Gastrocnemius medialis (tissue), 4 donors: ENCODE results near the gene VPS41. TPM values are rescaled to one million over a fixed set of nuclear protein-coding genes. Genes with fewer than 3 reads are reported as not detected.

Source experiments
- ATAC-seq, 2 donors: fragments of 150-250 bp; one replicate each; pipeline ENCODE4 v1.9.1; 2016
- DNase-seq, 2 donors: peaks; one replicate each; pipeline ENCODE4 v3.0.0-alpha.2; 2019
- H3K27ac ChIP-seq, 4 donors: fragments of 200-600 bp; sonication (generic); 1 replicate in 1 of 4; 2 replicates in 3 of 4; pipeline ENCODE4 v1.5.1; 2016 to 2018; ENCODE audit warnings: mild to moderate bottlenecking in 2 of 4, moderate library complexity in 1 of 4
- H3K27me3 ChIP-seq, 3 donors: fragments of 200-600 bp; sonication (generic) in 2 of 3; 1 replicate in 1 of 3; 2 replicates in 2 of 3; pipeline versions ENCODE4 v1.5.1 to v1.6.0; 2016 to 2019; ENCODE audit warnings: mild to moderate bottlenecking in 1 of 3, moderate library complexity in 1 of 3
- H3K36me3 ChIP-seq, 2 donors: fragments of 200-600 bp; sonication (generic) in 1 of 2; one replicate each; pipeline ENCODE4 v1.5.1; 2017 to 2018
- H3K4me1 ChIP-seq, 2 donors: fragments of 200-600 bp; sonication (generic) in 1 of 2; one replicate each; pipeline ENCODE4 v1.5.1; 2016 to 2017; ENCODE audit warnings: mild to moderate bottlenecking in 2 of 2
- H3K4me3 ChIP-seq, 4 donors: fragments of 200-600 bp; sonication (generic) in 3 of 4; 1 replicate in 1 of 4; 2 replicates in 3 of 4; pipeline ENCODE4 v1.5.1; 2016 to 2019; ENCODE audit warnings: mild to moderate bottlenecking in 2 of 4
- H3K9me3 ChIP-seq, 3 donors: fragments of 200-600 bp; sonication (generic) in 2 of 3; 1 replicate in 1 of 3; 2 replicates in 2 of 3; pipeline ENCODE4 v1.5.1; 2016 to 2019
- POLR2A ChIP-seq, 2 donors: fragments of 450-650 bp; IDR thresholded peaks; one replicate each; pipeline ENCODE4 v1.6.1; 2017; ENCODE audit warnings: antibody characterized with exemption in 2 of 2, mild to moderate bottlenecking in 2 of 2, moderate library complexity in 2 of 2
- in situ Hi-C, 4 donors: fragments of 200-750 bp; cut with MboI; loops; one replicate each; pipeline versions ENCODE4 v1.15.0 to v1.8.0; 2017; ENCODE audit warnings: low sequenced_read_pairs in 4 of 4
- intact Hi-C: fragments of 100-400 bp; cut with DNase I; formaldehyde crosslinking; loops from one replicate; pipeline ENCODE4 v1.15.1; 2023; ENCODE audit warnings: low total_unique reads
- total RNA-seq, 4 donors: library from RNA; depleted of rRNA; stranded (reverse); fragments of >200 nt; gene quantifications; one replicate each; pipeline versions ENCODE4 v1.1.0 to v1.2.3, GENCODE V29; 2016
- TF ChIP-seq, protein P1 (sequence below), 5 experiments: fragments of 450-650 bp in 3 of 5; fragments of 200-600 bp in 2 of 5; sonication (generic) in 2 of 5; IDR thresholded peaks in 4 of 5; conservative IDR thresholded peaks in 1 of 5; 1 replicate in 4 of 5; 2 replicates in 1 of 5; pipeline ENCODE4 v1.5.1; 2016 to 2019; ENCODE audit warnings: antibody characterized with exemption in 5 of 5, mild to moderate bottlenecking in 3 of 5, moderate library complexity in 3 of 5

The VPS41 gene
- total RNA-seq, 4 donors from 2014 or later: 6.3 to 15.3 (median 11.6) TPM

DNA sequence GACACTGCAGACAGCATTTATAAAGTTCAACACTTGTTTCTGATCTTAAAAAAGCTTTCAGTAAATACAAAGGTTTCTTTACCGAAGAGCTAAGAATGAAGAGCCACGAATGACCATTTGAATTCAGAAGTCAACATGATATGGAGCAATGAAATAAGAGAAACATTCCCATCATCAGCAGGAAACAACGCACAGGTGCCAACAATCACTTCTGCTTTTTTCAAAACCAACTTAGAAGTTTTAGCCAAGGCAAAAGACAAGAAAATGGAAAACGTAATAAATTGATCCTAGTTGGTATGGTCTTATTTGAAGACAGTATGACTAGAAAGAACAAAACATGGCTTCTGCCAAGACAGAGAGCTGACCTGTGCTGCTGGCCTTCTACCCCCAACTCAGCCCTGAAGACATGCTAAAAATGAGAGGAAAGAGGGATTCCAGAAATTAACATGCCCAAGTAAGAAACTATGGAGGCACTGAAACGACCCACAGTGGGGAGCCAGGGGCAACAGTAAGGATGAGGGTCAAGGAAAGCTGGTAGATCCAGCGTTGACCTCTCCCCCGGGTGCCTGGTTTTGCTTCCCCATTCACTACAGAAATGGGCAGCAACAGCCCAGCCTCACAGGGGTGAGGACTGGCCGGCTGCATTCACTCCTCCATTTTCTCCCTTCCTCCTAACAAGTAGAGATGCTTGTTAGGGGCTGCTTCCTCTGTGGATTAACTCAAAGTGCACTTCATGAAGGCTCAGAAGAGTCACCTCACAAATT is 30.1 kb downstream of the VPS41 start:
- H3K36me3 ChIP-seq: no peaks in the 10 kb centered on the region
- H3K9me3 ChIP-seq: no peaks in the 10 kb centered on the region
- H3K27ac ChIP-seq: no peak overlapping the region
- DNase-seq (no peak), ATAC-seq (no peak)
- no peak for TF ChIP-seq POLR2A (IDR thresholded peaks at IDR 0.05)
- TF ChIP-seq, protein P1, sequence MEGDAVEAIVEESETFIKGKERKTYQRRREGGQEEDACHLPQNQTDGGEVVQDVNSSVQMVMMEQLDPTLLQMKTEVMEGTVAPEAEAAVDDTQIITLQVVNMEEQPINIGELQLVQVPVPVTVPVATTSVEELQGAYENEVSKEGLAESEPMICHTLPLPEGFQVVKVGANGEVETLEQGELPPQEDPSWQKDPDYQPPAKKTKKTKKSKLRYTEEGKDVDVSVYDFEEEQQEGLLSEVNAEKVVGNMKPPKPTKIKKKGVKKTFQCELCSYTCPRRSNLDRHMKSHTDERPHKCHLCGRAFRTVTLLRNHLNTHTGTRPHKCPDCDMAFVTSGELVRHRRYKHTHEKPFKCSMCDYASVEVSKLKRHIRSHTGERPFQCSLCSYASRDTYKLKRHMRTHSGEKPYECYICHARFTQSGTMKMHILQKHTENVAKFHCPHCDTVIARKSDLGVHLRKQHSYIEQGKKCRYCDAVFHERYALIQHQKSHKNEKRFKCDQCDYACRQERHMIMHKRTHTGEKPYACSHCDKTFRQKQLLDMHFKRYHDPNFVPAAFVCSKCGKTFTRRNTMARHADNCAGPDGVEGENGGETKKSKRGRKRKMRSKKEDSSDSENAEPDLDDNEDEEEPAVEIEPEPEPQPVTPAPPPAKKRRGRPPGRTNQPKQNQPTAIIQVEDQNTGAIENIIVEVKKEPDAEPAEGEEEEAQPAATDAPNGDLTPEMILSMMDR (IDR thresholded peaks at IDR 0.05 in 4 of 5, conservative IDR thresholded peaks at IDR 0.05 in 1 of 5): no peak
- no peaks in the 10 kb centered on the region for H3K27me3 ChIP-seq
- peaks cover 0 to 3% of the 10 kb centered on the region in 2 donors for H3K4me1 ChIP-seq
- intact Hi-C loops (no loop called here), in situ Hi-C loops (no loop called here)
- H3K4me3 ChIP-seq: no peak overlapping the region

DNA sequence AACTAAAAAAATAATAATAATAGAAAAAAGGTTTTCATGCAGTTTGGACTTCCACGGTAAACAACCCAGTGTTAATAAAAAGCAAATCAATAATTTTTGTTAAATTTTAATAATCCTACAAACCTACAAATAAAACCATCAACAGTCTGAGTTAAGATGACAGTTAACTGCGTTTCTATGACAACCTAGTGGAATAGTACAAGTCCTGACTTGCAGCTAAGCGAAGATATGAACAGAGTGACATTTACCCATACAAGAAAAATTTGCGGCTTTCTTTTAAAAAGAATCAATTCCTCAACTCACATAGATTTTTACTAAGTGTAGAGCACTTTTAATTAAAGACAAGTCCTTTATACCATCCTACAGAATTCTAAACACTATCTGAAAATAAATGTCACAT is 35.6 kb downstream of the VPS41 start:
- no peak overlapping the region for H3K27ac ChIP-seq
- H3K27me3 ChIP-seq: no peaks in the 10 kb centered on the region
- H3K9me3 ChIP-seq: no peaks in the 10 kb centered on the region
- H3K4me3 ChIP-seq: no peak overlapping the region
- H3K36me3 ChIP-seq: peaks cover 0 to 6% of the 10 kb centered on the region in 2 donors
- TF ChIP-seq, protein P1 (IDR thresholded peaks at IDR 0.05 in 4 of 5, conservative IDR thresholded peaks at IDR 0.05 in 1 of 5): no peak
- TF ChIP-seq POLR2A (IDR thresholded peaks at IDR 0.05): no peak
- ATAC-seq (no peak), DNase-seq (no peak)
- H3K4me1 ChIP-seq: peaks cover 0 to under 1% of the 10 kb centered on the region in 2 donors
- intact Hi-C loops: no loop called here
- in situ Hi-C loops: no loop called here

DNA sequence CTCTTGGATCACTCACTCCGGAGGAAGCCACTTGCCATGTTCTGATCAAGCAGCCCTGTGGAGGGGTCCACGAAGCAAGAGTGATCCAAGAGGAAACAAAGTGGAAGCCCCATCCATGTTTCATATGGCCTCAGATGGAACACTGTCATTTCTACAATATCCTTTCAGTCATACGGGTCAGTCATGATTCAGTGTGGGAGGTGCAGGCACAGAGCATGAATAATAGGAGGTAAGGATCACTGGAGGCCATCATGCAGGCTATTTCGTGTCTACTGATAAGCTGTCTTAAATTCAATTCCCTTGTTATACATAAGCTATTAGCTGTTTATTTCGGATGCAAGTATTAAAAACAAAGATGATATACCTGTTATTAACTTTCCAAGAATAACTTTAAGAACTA is 36.8 kb downstream of the VPS41 start:
- ATAC-seq (no peak), DNase-seq (no peak)
- Histone ChIP-seq H3K27me3 (no peaks in the 10 kb centered on the region), H3K4me3 (no peak overlapping the region), H3K36me3 (peaks cover 0 to 12% of the 10 kb centered on the region in 2 donors), H3K4me1 (no peaks in the 10 kb centered on the region), H3K27ac (no peak overlapping the region), H3K9me3 (no peaks in the 10 kb centered on the region)
- TF ChIP-seq, protein P1 (IDR thresholded peaks at IDR 0.05 in 4 of 5, conservative IDR thresholded peaks at IDR 0.05 in 1 of 5): no peak
- no peak for TF ChIP-seq POLR2A (IDR thresholded peaks at IDR 0.05)
- intact Hi-C loops (no loop called here), in situ Hi-C loops (no loop called here)

DNA sequence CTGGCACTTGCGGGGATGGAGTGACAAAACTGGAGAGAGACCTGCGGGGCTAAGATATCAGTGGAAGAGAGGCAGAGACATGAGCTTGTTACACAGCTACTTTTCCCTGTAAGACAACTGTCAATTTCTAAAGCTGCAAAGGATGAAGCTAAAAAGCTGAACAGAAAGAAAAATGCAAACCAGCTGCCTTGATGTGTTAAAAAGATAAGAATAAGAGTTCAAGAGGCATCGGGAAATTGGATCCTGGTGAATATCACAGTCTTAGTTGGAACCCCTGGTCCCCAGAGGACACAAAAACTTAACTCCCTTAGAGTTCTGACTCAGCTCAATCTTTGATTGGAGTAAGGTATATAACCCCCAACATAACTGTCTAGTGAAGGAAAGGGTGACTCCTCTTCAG is 38.8 kb downstream of the VPS41 start:
- no peaks in the 10 kb centered on the region for H3K27me3 ChIP-seq
- H3K27ac ChIP-seq: no peak overlapping the region
- TF ChIP-seq, protein P1 (IDR thresholded peaks at IDR 0.05 in 4 of 5, conservative IDR thresholded peaks at IDR 0.05 in 1 of 5): no peak
- no peak for TF ChIP-seq POLR2A (IDR thresholded peaks at IDR 0.05)
- H3K4me1 ChIP-seq: no peaks in the 10 kb centered on the region
- intact Hi-C loops (no loop called here), in situ Hi-C loops (no loop called here)
- ATAC-seq: no peak
- H3K4me3 ChIP-seq: no peak overlapping the region
- no peaks in the 10 kb centered on the region for H3K9me3 ChIP-seq
- DNase-seq: no peak
- peaks cover 0 to 12% of the 10 kb centered on the region in 2 donors for H3K36me3 ChIP-seq
